ENCODE data around the gene LGMN.
A peak's percentile ranks its signal among the peaks of the same experiment; 100 is the strongest.

LGMN gene

DNA sequence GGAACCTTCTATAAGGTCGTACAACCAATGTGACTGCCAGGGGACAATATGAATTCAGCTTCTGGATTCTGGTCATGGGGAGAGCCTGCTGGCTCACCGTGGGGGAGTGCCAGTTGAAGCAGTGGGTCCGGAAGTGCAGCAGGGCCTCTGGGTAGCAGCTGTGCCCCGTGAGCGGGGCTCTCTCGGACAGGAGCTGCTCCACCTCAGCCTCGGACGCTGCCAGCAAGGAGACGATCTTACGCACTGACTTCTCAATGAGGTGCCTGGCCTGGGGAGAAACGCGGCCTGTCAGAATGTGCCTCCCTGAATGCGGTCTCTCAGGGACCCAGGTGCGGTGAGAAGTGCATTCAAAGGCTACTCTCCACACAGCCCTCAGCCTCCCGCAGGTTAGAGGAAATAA, 42.0 kb downstream of the LGMN start:
- Histone ChIP-seq H3K4me2 (ENCODE audit: low read length) (no peak overlapping the region), H4K20me1 (ENCODE audit: control insufficient read depth, insufficient read depth, low read depth, low read length) (no peaks in the 10 kb centered on the region), H3K79me2 (ENCODE audit: control insufficient read depth, low read length) (no peaks in the 10 kb centered on the region), H3K27ac (ENCODE audit: low read depth, low read length) (no peak overlapping the region), H3K4me1 (ENCODE audit: control insufficient read depth, low read length) (peaks cover 29% of the 10 kb centered on the region), H3K4me3 (ENCODE audit: low read length) (no peak overlapping the region), H3F3A (ENCODE audit: control insufficient read depth, insufficient read depth) (no peaks in the 10 kb centered on the region), H3K9me2 (replicated peaks; ENCODE audit: control insufficient read depth, low read length) (no peaks in the 10 kb centered on the region), H3K9me3 (ENCODE audit: control insufficient read depth, insufficient read depth, low read length) (no peaks in the 10 kb centered on the region), H3K27me3 (ENCODE audit: control insufficient read depth, low read length) (no peaks in the 10 kb centered on the region), H3K36me3 (ENCODE audit: control insufficient read depth, low read length) (no peaks in the 10 kb centered on the region)
- TF ChIP-seq EZH2phosphoT487 (IDR thresholded peaks at IDR 0.05; ENCODE audit: borderline replicate concordance, low read length) = no peak
- TF ChIP-seq, protein P1, sequence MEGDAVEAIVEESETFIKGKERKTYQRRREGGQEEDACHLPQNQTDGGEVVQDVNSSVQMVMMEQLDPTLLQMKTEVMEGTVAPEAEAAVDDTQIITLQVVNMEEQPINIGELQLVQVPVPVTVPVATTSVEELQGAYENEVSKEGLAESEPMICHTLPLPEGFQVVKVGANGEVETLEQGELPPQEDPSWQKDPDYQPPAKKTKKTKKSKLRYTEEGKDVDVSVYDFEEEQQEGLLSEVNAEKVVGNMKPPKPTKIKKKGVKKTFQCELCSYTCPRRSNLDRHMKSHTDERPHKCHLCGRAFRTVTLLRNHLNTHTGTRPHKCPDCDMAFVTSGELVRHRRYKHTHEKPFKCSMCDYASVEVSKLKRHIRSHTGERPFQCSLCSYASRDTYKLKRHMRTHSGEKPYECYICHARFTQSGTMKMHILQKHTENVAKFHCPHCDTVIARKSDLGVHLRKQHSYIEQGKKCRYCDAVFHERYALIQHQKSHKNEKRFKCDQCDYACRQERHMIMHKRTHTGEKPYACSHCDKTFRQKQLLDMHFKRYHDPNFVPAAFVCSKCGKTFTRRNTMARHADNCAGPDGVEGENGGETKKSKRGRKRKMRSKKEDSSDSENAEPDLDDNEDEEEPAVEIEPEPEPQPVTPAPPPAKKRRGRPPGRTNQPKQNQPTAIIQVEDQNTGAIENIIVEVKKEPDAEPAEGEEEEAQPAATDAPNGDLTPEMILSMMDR (IDR thresholded peaks at IDR 0.05; ENCODE audit: low read depth, low read length, poor library complexity, severe bottlenecking) = no peak

DNA sequence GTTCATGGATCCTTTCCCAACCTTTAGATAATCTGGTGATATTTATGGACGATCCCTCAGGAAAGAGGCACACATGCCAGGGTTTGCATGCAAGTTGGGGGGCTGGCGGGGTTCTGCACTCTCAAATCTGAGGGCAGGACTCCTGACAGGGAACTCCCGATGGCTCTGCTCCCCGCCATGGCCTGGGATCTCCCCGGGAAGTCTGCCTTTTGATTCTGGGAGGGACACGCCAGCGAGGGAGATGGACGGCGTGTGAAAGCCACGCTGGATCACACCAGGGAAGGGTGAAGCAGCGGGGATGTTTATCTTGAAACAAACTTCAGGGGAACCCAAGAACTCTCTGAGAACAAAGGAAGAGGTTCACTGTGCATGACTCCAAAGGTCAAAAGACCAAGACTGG, 43.6 kb downstream of the LGMN start:
- H3K79me2 ChIP-seq (ENCODE audit: control insufficient read depth, low read length) = no peaks in the 10 kb centered on the region
- H3K4me1 ChIP-seq (ENCODE audit: control insufficient read depth, low read length) = peaks cover 29% of the 10 kb centered on the region
- TF ChIP-seq EZH2phosphoT487 (IDR thresholded peaks at IDR 0.05; ENCODE audit: borderline replicate concordance, low read length) = no peak
- TF ChIP-seq, protein P1 (IDR thresholded peaks at IDR 0.05; ENCODE audit: low read depth, low read length, poor library complexity, severe bottlenecking) = no peak
- no peak overlapping the region for H3K27ac ChIP-seq (ENCODE audit: low read depth, low read length)
- no peaks in the 10 kb centered on the region for H3K27me3 ChIP-seq (ENCODE audit: control insufficient read depth, low read length)
- H3K4me2 ChIP-seq (ENCODE audit: low read length) = peak overlapping the region; percentile 58
- H3F3A ChIP-seq (ENCODE audit: control insufficient read depth, insufficient read depth) = no peaks in the 10 kb centered on the region
- no peaks in the 10 kb centered on the region for H4K20me1 ChIP-seq (ENCODE audit: control insufficient read depth, insufficient read depth, low read depth, low read length)
- no peaks in the 10 kb centered on the region for H3K9me3 ChIP-seq (ENCODE audit: control insufficient read depth, insufficient read depth, low read length)
- peak overlapping the region; percentile 46 for H3K4me3 ChIP-seq (ENCODE audit: low read length)
- no peaks in the 10 kb centered on the region for H3K36me3 ChIP-seq (ENCODE audit: control insufficient read depth, low read length)
- H3K9me2 ChIP-seq (replicated peaks; ENCODE audit: control insufficient read depth, low read length) = no peaks in the 10 kb centered on the region

DNA sequence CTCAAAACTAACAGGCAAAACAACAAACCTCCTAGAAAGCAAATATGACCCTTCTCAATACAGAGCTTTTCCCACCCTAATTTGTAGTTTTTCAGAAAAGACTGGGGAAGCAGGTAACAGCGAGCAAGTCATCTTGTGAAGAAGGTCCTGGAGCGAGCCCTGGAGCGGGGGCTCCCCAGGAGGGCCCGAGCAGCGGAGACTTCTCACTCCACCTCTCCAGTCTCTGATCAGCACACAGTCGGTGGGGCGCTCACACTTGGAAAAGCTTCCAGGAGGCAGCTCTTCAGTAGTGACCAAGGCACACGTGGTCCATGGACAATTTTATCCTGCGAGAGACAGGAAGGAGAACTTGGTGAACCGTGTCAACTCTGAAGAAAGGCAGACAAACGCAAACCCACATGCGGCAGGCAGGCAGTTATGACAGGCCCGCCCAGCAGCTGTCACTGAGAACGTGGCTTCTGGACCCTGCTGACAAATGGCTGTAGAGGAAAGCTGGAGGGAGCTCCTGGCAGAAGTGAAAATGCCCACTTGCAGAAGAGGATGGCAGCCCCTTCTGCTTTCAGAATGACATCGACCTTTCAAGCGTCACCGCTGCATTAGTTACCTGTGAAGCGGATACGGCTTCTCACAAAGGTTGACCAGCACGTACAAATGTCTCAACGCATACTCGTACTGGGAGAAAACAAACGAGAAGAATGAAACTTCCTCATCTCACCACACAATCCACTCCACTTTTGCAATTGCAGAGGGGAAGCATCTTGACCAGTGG, 44.2 kb downstream of the LGMN start:
- no peaks in the 10 kb centered on the region for H3K27me3 ChIP-seq (ENCODE audit: control insufficient read depth, low read length)
- H3K79me2 ChIP-seq (ENCODE audit: control insufficient read depth, low read length) = no peaks in the 10 kb centered on the region
- H3K9me3 ChIP-seq (ENCODE audit: control insufficient read depth, insufficient read depth, low read length) = no peaks in the 10 kb centered on the region
- peak overlapping the region; percentile 46 for H3K4me3 ChIP-seq (ENCODE audit: low read length)
- no peaks in the 10 kb centered on the region for H3K9me2 ChIP-seq (replicated peaks; ENCODE audit: control insufficient read depth, low read length)
- H4K20me1 ChIP-seq (ENCODE audit: control insufficient read depth, insufficient read depth, low read depth, low read length) = no peaks in the 10 kb centered on the region
- H3K36me3 ChIP-seq (ENCODE audit: control insufficient read depth, low read length) = no peaks in the 10 kb centered on the region
- H3K4me1 ChIP-seq (ENCODE audit: control insufficient read depth, low read length) = peaks cover 33% of the 10 kb centered on the region
- H3F3A ChIP-seq (ENCODE audit: control insufficient read depth, insufficient read depth) = no peaks in the 10 kb centered on the region
- H3K4me2 ChIP-seq (ENCODE audit: low read length) = peak overlapping the region; percentile 58
- peak overlapping the region; percentile 32 for H3K27ac ChIP-seq (ENCODE audit: low read depth, low read length)
- TF ChIP-seq, protein P1 (IDR thresholded peaks at IDR 0.05; ENCODE audit: low read depth, low read length, poor library complexity, severe bottlenecking) = no peak
- no peak for TF ChIP-seq EZH2phosphoT487 (IDR thresholded peaks at IDR 0.05; ENCODE audit: borderline replicate concordance, low read length)
